Fibroblast of peridontal ligament (primary cell): ENCODE data around the gene FBXO9.
A peak's percentile ranks its signal among the peaks of the same experiment; 100 is the strongest.
"Not testable (repeated sequence)": the region's sequence is repeated elsewhere in the genome, so short reads cannot be mapped to it uniquely, and the experiment has no call there.

Experiments
- DNase-seq: peaks from one replicate; pipeline ENCODE4 v3.0.0-alpha.2; 2010; ENCODE audit errors: extremely low read depth

Gene FBXO9

DNA sequence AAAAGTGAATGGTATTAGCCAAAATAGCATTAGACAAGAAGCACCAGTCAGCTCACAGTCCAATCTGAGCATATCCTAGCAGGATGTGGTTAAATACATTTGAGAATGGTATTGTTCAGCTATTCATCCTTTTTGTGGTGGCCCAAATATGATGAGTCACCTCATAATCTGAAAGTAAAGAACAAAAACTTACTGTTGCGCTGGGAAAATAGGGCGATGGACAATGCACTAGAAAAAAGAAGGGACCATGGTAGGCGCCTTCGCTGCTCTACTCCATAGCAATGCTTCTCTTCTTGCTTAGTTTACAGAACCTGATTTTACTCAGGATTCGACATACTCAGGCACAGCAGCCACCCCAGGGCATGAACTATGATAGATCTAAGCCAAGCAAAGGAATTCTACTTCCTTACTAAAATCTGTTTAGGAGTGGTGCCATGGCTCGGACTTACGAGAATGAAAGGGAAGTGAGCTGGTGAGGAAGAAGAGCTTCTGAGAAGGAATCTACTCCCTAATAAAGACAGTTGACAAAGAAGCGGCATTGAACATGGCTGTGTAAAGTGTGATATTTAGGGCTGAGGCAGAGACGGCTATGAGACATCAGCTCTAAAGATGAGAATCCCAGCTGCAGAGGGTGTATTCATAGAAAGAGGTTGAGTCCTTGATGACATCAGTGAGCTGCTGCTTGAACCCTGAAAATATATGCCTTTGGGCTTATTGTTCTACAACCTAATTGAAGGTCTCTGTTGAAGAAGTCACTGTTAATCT is 16.6 kb upstream of the FBXO9 start:
- peak; percentile 89 for DNase-seq

- no peak for DNase-seq
These were observed 15.8 kb upstream of the FBXO9 start for GRCh38 chr6:53049415-53049814.

DNA sequence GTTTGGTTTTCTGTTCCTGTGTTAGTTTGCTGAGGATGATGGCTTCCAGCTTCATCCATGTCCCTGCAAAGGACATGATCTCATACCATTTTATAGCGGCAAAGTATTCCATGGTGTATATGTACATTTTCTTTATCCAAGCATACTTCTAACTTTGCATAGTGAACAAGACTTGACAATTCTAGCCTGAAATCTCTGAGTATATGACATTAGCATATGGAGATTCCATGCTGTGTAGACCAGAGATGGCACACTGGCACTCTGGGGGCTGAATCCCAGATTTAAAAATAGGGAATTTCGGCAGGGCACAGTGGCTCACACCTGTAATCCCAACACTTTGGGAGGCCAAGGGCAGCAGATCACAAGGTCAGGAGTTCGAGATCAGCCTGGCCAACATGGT is 13.1 kb upstream of the FBXO9 start:
- DNase-seq = not testable (repeated sequence)

DNA sequence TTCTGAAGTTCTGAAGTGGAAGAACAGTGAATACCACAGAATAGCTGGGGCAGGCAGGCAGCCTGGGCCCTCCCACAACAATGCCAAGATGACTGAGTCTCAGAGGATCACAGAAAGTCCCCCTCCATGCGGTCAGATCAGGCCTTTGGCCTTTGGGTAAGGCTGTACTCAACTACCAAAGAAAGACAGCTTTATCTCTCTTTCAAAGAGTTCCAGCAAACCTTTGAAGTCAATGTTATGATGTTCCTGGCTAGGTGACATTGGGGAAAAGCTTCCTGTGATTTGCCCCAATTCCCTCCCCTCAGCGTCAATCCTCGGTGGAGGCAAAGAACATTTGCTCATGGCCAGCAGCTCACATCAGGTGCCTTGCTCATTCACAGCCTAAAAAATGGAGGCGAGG is 10.7 kb upstream of the FBXO9 start:
- no peak for DNase-seq

GRCh38 chr6:53055873-53056272 is 9.3 kb upstream of the FBXO9 start:
- no peak for DNase-seq

DNA sequence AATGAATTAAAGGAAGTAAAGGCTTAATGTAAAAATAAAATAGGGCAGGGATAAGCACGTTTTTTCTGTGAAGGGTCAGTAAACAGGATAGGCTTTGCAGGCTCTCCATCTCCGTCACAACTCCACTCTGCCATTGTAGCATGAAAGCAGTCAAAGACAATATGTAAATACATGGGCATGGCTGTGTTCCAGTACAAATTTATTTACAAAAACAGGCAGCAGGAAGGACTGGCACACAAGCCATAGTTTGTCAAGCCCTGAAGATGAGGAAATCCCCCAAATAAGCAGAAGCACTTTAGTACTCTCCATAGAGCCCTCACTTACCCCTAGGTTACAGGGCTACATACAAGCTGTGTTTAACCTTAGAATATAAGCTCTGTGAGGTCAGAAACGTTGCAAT is 8.9 kb upstream of the FBXO9 start:
- DNase-seq = no peak

- peak; percentile 35 for DNase-seq
These were observed 6.6 kb upstream of the FBXO9 start for GRCh38 chr6:53058388-53059195.

GRCh38 chr6:53059648-53060589 is 5.3 kb upstream of the FBXO9 start:
- peak; percentile 19 for DNase-seq

- DNase-seq = no peak
These were observed 3.0 kb upstream of the FBXO9 start for GRCh38 chr6:53062169-53062539.

GRCh38 chr6:53064255-53064654 is 949 bp upstream of the FBXO9 start:
- DNase-seq = not testable (repeated sequence)

- DNase-seq = peak; percentile 97
These were observed 408 bp upstream of the FBXO9 start for GRCh38 chr6:53064726-53065265.

- peak; percentile 17 for DNase-seq
These were observed 843 bp downstream of the FBXO9 start for GRCh38 chr6:53066077-53066417.

GRCh38 chr6:53066874-53067706 is 1.9 kb downstream of the FBXO9 start:
- peak; percentile 21 for DNase-seq

GRCh38 chr6:53067849-53068361 is 2.7 kb downstream of the FBXO9 start:
- no peak for DNase-seq

DNA sequence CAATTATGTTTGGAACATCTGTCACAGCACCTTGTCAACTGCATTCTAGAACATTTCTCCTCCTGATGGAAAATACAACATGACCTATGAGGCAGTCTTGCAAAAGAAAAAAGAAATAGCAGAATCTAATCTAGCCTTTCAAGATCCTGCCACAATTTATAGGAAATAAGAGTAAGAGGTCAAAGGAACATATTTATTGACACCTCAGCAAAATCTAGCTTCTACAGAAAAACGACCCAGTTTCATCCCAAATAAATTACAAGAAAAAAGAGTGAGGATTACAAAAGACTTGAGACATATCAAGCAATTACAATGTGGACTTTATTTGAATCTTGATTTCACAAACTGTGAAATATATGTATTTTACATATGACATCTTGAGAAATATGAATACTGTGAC is 4.2 kb downstream of the FBXO9 start:
- DNase-seq = no peak

- DNase-seq = peak; percentile 18
These were observed 5.6 kb downstream of the FBXO9 start for GRCh38 chr6:53070806-53071205.

DNA sequence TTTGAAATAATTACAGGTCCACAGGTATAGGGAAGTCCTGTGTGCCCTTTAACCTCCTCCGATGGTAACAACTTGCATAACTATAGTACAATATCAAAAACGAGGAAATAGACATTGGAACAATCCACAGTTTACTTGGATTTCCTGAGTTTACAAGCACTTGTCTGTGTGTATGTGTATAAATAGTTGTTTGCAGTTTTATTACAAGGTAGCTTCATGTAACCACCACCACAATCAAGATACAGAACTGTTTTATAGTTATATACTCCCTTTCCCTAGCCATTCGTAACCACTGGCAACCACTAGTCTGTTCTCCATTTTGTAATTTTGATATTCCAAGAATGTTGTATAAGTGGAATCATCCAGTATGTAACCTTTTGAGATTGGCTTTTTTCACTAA is 9.1 kb downstream of the FBXO9 start:
- no peak for DNase-seq

GRCh38 chr6:53080813-53081212 is 15.6 kb downstream of the FBXO9 start:
- no peak for DNase-seq

DNA sequence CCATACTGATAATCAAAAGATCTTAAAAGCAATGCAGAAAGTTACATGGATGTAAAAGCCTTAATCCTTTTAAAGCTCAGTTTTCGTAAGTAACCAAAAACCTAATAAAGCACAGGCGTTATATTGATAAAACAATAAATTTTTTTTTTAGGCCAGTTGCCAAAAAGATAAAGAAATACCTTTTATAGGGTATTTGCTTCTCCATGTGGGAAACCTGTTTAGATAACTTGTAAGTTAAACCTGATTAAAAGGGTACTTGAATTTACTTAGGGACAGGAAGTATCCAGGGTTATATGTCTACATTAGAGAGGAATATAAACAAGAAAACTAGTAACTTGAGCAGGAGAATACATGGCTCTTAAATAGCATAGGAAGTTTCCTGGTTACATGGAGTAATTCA is 21.1 kb downstream of the FBXO9 start:
- no peak for DNase-seq

GRCh38 chr6:53089948-53090347 is 24.7 kb downstream of the FBXO9 start:
- DNase-seq = no peak

DNA sequence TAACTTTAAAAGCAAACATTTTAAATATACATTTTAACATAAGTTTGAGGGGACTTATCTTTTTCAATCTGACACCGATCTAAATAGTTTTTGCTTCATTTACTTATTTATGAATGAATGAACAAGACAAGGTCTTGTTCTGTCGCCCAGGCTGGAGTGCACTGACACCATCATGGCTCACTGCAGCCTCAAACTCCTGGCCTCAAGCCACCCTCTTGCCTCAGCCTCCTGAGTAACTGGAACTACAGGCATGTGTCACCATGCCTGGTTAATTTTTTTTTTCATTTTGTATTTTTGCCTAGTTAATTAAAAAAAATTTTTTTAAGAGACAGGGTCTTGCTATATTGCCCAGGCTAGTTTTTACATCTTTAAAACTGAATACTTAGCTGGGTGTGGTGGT is 25.4 kb downstream of the FBXO9 start:
- DNase-seq = peak; percentile 35
